GM19035 (cell line): ENCODE data around the gene SULT1C4.
"Not testable (repeated sequence)": the region's sequence is repeated elsewhere in the genome, so short reads cannot be mapped to it uniquely, and the experiment has no call there.

Source experiments
- ATAC-seq: cut with Tn5 transposase; IDR thresholded peaks from one replicate; pipeline ENCODE4 v1.9.1; 2021; ENCODE audit not compliant: unreplicated experiment

SULT1C4 gene

DNA sequence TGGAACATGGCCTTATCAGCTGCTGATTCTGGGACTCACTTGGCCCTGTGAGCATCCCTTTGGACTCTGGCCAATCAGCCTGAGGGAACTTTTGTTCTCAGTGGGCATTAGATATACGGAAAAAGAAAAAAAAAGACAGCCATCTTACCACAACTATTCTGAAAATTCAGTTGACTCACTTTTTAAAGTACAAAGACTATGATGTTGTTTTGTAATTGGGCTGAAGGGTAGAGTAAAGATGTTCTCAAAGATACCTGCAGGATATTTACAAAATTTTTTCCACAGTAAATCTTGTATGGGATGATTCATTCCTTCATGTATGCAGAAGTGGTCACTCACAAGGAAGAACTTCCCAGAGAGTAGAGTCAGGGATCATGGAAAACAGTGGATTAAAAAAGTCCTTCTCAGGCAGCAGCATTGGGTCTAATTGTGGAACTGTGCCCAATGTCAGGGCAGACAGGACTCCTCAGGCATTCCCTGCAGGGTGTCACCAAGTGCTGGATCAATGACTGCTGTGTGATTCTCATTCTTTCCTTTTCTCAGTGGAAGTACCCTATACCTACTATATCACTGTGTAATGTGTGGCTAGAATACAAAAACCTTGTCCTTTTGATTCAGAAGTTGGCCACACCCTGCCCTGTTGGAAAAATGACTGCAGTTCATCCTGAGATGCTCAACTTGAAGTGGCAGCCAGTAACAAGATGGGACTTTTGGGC, 35.4 kb downstream of the SULT1C4 start:
- no peak for ATAC-seq

DNA sequence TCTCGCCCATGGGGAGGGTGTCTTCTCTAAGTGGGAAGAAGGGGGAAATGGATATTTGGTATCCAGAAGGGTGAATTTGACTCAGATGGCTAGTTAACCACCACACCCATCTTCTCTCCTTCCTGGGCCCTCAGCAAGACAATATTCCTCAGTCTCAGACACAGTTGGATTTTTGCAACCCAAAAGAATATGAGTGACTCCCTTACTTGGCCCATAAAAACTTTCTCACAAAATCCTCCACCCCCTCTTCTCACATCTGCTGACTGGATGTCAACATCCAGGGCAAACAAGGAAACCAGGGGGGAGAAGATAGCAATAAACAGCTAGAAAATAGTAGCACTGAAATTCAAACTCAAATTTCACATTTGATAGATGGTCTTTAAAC, 35.9 kb downstream of the SULT1C4 start:
- no peak for ATAC-seq

DNA sequence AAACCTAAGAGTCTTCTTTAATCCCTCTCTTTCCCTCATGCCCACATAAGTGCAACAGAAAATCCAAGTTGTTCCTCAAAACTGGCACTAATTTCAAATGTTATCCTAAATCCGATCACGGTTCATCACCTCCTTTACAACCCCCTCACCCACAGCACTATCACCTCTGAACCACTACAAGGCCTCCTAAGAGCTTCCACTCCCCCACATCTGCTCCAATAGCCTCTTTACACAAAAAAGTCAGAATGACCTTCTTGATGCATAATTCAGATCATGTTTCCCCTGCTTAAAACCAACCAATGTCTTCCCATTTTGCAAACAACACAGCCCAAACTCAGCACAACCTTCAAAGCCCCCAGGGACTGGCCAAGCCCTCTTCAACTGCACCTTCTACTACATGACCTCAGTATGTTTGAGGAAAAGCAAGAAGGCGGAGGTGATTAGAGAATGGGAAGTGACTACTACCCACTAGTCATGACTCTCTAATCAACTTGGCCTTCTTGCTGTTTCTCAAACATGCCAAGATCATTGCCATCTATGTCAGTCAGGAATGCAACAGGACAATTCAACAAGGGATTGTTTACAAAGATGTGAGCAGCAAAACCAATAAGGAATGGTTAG, 36.6 kb downstream of the SULT1C4 start:
- no peak for ATAC-seq

DNA sequence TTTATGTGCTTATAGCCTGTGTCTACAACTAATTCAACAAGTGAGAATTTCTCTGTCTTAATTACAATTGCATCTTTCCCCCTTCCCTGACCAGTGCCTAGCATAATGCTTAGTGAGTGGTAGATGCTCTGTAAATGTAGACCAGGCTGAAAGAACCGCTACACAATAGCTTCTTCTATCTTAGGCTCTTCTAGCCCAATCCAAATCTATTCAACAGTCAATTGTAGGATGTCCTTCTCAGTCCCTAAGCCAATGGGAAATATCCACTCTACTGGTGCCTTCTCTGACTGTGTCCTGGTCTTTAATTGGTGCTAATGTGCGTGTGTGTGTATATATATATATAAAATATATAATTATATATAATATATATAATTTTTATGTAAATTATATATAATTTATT, 37.2 kb downstream of the SULT1C4 start:
- ATAC-seq: no peak

DNA sequence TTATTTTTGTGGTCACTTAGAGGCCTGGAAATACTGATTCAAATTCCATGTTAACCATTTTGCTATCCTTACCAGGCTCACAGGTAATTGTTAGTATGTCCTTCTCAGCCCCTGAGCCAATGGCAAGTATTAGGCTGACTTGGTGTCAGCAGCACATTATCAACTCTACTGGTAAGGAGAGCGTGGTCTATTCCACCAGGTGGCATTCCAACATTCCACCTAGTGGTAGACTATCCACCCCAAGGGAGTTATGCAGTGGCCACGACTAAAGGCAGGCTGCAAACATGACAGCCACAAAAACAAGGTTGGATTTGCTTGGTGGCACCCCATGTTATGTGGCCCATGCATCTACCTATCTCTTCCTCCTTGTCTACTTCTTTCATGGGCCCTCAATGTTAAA, 39.5 kb downstream of the SULT1C4 start:
- ATAC-seq: no peak

DNA sequence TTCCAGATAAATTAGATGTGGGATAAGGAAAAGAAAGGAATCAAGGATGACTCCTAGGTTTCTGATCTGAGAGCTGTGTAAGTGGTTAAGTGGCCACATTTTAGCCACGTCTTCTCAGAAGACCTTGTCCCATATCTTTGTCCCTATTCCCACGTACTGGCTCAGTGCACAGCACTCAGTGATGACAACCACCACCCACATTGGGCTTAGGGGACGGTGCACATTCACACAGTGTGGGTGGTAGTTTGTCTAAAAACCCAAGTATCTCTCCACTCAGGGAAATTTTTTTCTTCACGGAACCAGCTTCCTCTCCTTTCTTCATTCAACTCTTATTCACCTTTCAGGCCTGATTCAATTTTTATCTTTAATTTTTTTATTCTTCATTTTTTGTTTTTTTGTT, 40.7 kb downstream of the SULT1C4 start:
- ATAC-seq: no peak

DNA sequence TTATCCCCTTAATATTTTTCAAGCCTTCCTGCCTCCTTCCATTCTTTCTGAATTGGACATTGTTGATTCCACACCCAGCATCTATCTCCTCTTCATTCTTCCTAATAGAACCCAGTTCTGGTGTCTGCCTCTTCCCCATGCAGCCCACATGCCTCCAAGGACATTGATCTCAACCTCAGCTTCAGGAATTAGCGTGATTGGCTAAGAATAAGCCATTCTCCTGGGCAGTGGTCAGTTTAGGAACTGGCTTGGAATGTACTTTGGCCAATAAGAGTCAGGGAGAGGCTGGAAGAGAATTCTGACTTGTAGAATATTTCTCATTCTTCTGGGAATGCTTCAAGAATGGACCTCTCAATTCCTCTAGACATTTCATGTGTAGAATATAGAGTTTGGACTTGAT, 45.3 kb downstream of the SULT1C4 start:
- ATAC-seq: no peak

- no peak for ATAC-seq
These were observed 45.9 kb downstream of the SULT1C4 start for GRCh38 chr2:108423502-108424251.

- ATAC-seq: no peak
These were observed 50.7 kb downstream of the SULT1C4 start for GRCh38 chr2:108428286-108429009.

DNA sequence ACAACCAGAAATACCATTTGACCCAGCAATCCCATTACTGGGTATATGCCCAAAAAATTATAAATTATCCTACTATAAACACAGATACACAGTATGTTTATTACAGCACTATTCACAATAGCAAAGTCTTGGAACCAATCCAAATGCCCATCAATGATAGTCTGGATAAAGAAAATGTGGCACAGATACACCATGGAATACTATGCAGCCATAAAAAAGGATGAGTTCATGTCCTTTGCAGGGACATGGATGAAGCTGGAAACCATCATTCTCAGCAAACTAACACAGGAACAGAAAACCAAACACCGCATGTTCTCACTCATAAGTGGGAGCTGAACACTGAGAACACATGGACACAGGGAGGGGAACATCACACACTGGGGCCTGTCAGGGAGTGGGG, 57.8 kb downstream of the SULT1C4 start:
- not testable (repeated sequence) for ATAC-seq

GRCh38 chr2:108436976-108437375, 59.2 kb downstream of the SULT1C4 start:
- ATAC-seq: no peak
